ENCODE measurements around the gene EBLN1. TPM values are rescaled to one million over a fixed set of nuclear protein-coding genes. Genes with fewer than 3 reads are reported as not detected.

Gene EBLN1
- total RNA-seq (2022; extraction: Qiagen RNA extraction): not detected in 5 replicates

GRCh38 chr10:22217842-22218241 is at the start of gene EBLN1:
TSS of gene EBLN1 (minus strand) at chr10:22218015. CDS start at chr10:22209983, 8,032 bp downstream.

Other genes with a start within 250 kb of the EBLN1 start
- 24.9 to 28.4 TPM (median 26.8 TPM) in 5 replicates for gene DNAJC1, start 214.3 kb downstream of the EBLN1 start, total RNA-seq (2022; extraction: Qiagen RNA extraction)
- gene COMMD3, start 98.4 kb upstream of the EBLN1 start, total RNA-seq (2022; extraction: Qiagen RNA extraction): 37.1 to 50.5 TPM (median 48.5 TPM) in 5 replicates
- gene BMI1, start 103.1 kb upstream of the EBLN1 start, total RNA-seq (2022; extraction: Qiagen RNA extraction): 29.8 to 40.6 TPM (median 36.0 TPM) in 5 replicates
- gene SPAG6, start 127.5 kb upstream of the EBLN1 start, total RNA-seq (2022; extraction: Qiagen RNA extraction): not detected in 5 replicates

Measured in A549 treated with Hydrocortisone at 1 μM for 4 hours (cell line).